K562 (cell line): ENCODE data around the gene PIGN.

ENCODE experiments used
- ARID3A ChIP-seq: IDR thresholded peaks from 2 replicates; pipeline ENCODE4 v1.6.1; 2012; ENCODE audit warnings: low read depth, low read length, improper control_type of control experiment, borderline replicate concordance
- BRCA1 ChIP-seq, 2 experiments: fragments of 450-650 bp in 1 of 2; sonication (generic) in 1 of 2; formaldehyde crosslinking in 1 of 2; IDR thresholded peaks; 2 replicates each; pipeline versions ENCODE4 v1.5.0 to v1.6.1; 2017 to 2020; ENCODE audit warnings: mild to moderate bottlenecking in 1 of 2, missing genetic modification reagents in 1 of 2
- CEBPB ChIP-seq: fragments of 450-650 bp; IDR thresholded peaks from 2 replicates; pipeline ENCODE4 v1.6.1; 2016; ENCODE audit warnings: missing genetic modification characterization, missing compliant biosample characterization
- CTCF ChIP-seq, 3 experiments: IDR thresholded peaks in 2 of 3; conservative IDR thresholded peaks in 1 of 3; 2 replicates each; pipeline ENCODE4 v1.5.1; 2011 to 2012; ENCODE audit warnings: low read length in 3 of 3, mild to moderate bottlenecking in 3 of 3, control low read depth in 2 of 3, improper control_type of control experiment in 1 of 3, inconsistent platforms in 1 of 3, low read depth in 1 of 3, mixed read lengths in 1 of 3, moderate library complexity in 1 of 3; ENCODE audit not compliant: insufficient read depth in 2 of 3
- EP300 ChIP-seq: IDR thresholded peaks from 2 replicates; pipeline ENCODE4 v1.6.1; 2012; ENCODE audit warnings: low read length, improper control_type of control experiment
- GTF2B ChIP-seq: IDR thresholded peaks from 2 replicates; pipeline ENCODE4 v1.6.1; 2011; ENCODE audit not compliant: insufficient read length; ENCODE audit errors: extremely low read depth
- HOMEZ ChIP-seq: fragments of 250-450 bp; sonication (Bioruptor Pico); IDR thresholded peaks from 2 replicates; pipeline ENCODE4 v1.4.0; 2020; ENCODE audit warnings: mild to moderate bottlenecking, moderate library complexity
- JUNB ChIP-seq: fragments of 450-650 bp; formaldehyde crosslinking; conservative IDR thresholded peaks from 2 replicates; pipeline ENCODE4 v1.4.0; 2020; ENCODE audit warnings: mild to moderate bottlenecking
- NFE2L1 ChIP-seq: fragments of 450-650 bp; IDR thresholded peaks from 2 replicates; pipeline ENCODE4 v1.6.1; 2016; ENCODE audit warnings: missing genetic modification characterization, low read depth, mild to moderate bottlenecking, missing compliant biosample characterization, moderate library complexity, borderline replicate concordance
- SMARCA5 ChIP-seq: fragments of 450-650 bp; IDR thresholded peaks from 2 replicates; pipeline ENCODE4 v1.6.1; 2016
- SRSF7 ChIP-seq: fragments of 200-400 bp; formaldehyde crosslinking; optimal IDR thresholded peaks from 2 replicates; pipeline ENCODE3; 2017; ENCODE audit warnings: mild to moderate bottlenecking, low read depth, low read length
- ZNF175 ChIP-seq: fragments of 200-800 bp; sonication (Bioruptor generic); IDR thresholded peaks from 2 replicates; pipeline ENCODE4 v1.6.1; 2016; ENCODE audit warnings: low read depth, mild to moderate bottlenecking, missing genetic modification characterization, missing compliant biosample characterization
- ZNF780A ChIP-seq: fragments of 250-450 bp; sonication (Bioruptor Pico); IDR thresholded peaks from 2 replicates; pipeline ENCODE4 v1.5.0; 2021; ENCODE audit warnings: mild to moderate bottlenecking
- ZSCAN29 ChIP-seq: fragments of 450-650 bp; IDR thresholded peaks from 2 replicates; pipeline ENCODE4 v1.6.1; 2017

GRCh38 chr18:62061821-62062478 is 124.9 kb downstream of the PIGN start:
- TF ChIP-seq ZSCAN29, result no peak
- TF ChIP-seq ARID3A, result no peak
- TF ChIP-seq CTCF (IDR thresholded peaks at IDR 0.05 in 2 of 3, conservative IDR thresholded peaks at IDR 0.05 in 1 of 3; ENCODE audit: insufficient read depth in 2 of 3, low read depth in 1 of 3, low read length in 3 of 3), result no peak
- TF ChIP-seq ZNF780A (CRISPR knock-in tag), result no peak
- TF ChIP-seq BRCA1 (IDR thresholded peaks at IDR 0.05), result no peak
- no peak for TF ChIP-seq BRCA1 (CRISPR knock-in tag; IDR thresholded peaks at IDR 0.05)
- TF ChIP-seq GTF2B, result no peak
- no peak for TF ChIP-seq HOMEZ (CRISPR knock-in tag)
- TF ChIP-seq CEBPB, result no peak
- TF ChIP-seq JUNB, result no peak
- no peak for TF ChIP-seq SMARCA5
- no peak for TF ChIP-seq ZNF175 (CRISPR knock-in tag)
- TF ChIP-seq EP300, result no peak
- no peak for TF ChIP-seq NFE2L1 (tag)
- no peak for TF ChIP-seq SRSF7
